SU-DHL-6 (cell line): ENCODE measurements around the gene NFIC.

Experiments used
- CTCF ChIP-seq: fragments of 200-600 bp; sonication (generic); IDR thresholded peaks from one replicate; pipeline ENCODE4 v1.5.1; 2017; ENCODE audit warnings: antibody characterized with exemption, mild to moderate bottlenecking, low read length, moderate library complexity; ENCODE audit not compliant: insufficient read depth, poor library complexity, severe bottlenecking
- EZH2phosphoT487 ChIP-seq: fragments of 200-600 bp; sonication (generic), shearing (Covaris generic); conservative IDR thresholded peaks from 2 replicates; pipeline ENCODE4 v1.6.1; 2018; ENCODE audit warnings: mild to moderate bottlenecking, antibody characterized with exemption, low read length, moderate library complexity, mixed read lengths

- TF ChIP-seq CTCF (no peak), EZH2phosphoT487 (no peak)
Observed at GRCh38 chr19:3342246-3342645, 24.1 kb upstream of the NFIC start.
